HG02678 (cell line): ENCODE data around the gene CINP.

ENCODE experiments used
- ATAC-seq: cut with Tn5 transposase; IDR thresholded peaks from one replicate; pipeline ENCODE4 v1.9.1; 2021; ENCODE audit warnings: mild to moderate bottlenecking, moderate library complexity; ENCODE audit not compliant: unreplicated experiment

The CINP gene

DNA sequence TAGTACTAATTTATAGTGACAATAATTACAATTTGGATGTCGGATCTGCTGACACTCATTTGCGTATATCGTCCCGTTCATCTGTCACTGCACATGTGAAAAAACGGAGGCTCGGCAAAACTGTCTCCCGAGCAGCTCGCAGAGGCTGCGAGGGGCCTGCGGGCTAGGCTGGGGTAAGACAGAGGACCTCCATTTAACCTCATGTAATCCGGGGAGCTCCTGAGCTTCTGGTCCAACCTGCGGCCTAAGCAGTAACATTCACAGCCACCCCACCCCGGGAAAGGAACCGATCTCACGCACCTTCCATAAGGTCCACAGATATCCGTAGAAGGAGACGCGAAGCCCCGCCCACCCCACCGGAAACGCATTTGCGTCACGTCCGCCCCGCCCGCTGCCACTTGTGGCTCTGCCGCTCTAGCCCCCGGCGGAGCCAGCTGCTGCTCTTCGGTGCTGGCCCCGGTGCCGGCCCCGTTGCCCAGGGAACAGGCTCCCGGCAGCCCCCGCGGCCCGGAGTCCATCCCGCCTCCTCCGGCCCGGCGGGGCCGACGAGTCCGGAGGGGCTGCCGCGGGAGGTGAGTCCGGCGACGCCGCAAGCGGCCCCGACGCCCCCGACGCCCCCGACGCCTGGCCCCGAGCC, at the start of gene CINP, which contains the start of gene TECPR2:
Gene CINP, minus strand, starts transcription at position 346 of the 637 bp plus-strand sequence. Its CDS starts 39 bp downstream, at position 307.
Gene TECPR2, plus strand, starts transcription at position 397 of the 637 bp plus-strand sequence. CDS start 13,781 bp downstream, outside the sequence.
- ATAC-seq: peak; percentile 94

DNA sequence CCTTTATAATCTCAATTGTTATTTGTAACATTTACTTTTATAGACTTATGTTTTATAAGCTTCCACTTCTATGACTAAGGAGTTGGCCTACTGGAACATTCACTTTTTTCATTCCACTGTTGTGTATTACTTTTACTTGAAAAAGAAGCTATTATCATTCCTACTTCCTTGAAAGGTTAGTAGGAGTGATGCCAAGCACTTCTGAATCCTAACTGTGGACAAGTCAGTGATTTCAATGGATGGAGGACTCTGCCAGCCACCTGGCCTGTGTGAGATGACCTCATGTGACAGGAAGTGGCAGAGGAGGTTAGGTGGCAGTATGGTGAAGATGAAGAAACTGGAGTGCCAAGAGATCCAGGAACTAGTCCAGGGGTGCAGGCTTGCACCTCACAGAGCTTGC, 46.0 kb upstream of the CINP start:
- no peak for ATAC-seq

DNA sequence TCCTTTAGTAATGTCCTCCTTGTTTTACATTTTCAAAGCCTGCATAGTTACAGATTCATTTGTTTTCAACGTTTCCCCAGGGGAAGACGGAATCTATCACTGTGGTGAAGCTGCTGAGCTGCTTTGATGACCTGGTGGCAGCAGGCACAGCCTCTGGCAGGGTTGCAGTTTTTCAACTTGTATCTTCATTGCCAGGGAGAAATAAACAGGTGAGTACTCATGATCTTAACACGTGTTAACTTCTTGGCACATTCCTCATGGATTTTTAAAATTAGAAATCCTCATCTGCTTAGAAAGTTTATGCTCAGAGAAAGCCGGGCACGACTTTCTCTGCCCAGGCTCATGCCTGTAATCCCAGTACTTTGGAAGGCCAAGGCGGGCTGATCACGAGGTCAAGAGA, 44.6 kb upstream of the CINP start:
- ATAC-seq: no peak

DNA sequence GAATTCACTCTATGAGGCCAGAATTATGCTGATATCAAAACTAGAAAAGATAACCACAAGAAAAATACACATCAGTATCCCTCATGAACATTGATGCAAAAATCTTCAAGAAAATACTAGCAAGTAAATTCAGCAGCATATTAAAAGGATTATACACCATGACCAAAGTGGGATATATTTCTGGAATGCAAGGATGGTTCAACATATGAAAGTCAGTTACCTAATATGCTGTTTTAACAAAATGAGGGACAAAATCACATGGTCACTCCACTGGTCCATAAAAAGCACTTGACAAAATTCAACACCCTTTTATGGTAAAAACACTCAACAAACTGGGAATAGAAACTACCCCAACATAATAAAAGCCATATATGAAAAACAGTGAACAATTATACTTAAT, 40.3 kb upstream of the CINP start:
- ATAC-seq: no peak

DNA sequence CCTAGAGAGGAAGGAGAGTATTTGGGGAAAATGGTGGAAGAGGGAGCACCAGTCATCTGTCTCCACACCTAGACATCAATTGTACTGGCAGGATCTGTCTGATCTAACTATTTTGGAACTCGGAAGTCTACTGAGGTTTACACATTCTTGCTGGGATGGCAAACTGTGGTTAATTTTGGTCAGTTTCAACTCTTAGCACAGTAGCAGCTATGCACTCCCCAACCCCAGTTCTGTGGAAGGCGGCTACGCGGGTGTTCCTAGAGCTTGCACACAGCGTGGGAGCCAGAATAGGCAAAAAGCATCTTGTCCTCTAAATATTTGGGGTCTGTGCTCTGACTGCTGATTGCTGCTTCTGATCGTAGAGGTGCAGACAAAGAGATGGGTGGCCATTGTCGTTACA, 33.8 kb upstream of the CINP start:
- no peak for ATAC-seq

DNA sequence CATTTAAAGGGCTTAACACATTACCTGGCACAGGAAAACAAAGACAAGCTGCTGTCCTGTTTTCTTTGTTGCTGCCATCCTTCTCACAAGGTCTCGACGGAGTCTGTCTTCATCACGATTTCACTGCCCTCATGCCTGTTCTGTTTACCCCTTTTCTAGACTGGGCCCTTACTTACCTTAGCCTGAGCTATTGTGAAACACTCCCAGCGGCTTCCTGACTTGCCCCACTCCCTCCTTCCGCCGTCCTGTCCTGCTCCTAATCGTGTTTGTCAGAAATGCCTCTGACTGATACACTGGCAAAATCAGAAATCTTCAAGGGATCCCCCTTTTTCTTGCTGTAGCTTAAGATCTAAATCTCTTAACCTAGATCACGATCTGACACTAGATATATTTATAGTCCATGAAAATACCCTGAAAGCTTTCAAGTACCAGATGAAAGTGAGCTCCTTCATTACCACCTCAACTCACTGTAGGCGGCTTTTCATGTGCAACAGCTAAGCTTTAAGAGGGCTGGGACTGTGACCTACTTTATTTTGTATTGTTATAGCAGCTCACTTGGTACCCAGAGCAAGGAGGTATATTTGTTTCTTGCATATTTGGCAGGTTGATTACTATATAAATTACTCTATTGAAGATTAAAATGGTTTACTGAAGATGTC, 32.2 kb upstream of the CINP start:
- ATAC-seq: no peak

DNA sequence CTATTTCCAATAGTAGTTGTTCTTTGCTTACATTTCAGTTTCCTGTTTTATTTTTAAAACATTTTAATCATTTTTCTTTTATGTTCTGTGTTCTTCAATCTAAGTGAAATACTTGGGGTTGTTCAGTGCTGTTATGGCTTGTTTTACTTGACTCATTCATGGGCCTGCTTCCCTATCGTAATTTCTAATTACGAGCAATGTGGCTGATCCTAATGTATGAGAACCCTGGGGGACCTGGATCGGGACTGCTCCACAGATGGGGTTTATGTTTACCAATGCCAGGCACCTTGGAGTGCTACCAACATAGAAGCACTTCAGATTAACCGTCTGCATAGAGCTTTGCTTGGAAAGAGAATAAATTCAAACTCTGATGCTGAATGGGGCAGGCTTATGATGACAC, 29.8 kb upstream of the CINP start:
- no peak for ATAC-seq

DNA sequence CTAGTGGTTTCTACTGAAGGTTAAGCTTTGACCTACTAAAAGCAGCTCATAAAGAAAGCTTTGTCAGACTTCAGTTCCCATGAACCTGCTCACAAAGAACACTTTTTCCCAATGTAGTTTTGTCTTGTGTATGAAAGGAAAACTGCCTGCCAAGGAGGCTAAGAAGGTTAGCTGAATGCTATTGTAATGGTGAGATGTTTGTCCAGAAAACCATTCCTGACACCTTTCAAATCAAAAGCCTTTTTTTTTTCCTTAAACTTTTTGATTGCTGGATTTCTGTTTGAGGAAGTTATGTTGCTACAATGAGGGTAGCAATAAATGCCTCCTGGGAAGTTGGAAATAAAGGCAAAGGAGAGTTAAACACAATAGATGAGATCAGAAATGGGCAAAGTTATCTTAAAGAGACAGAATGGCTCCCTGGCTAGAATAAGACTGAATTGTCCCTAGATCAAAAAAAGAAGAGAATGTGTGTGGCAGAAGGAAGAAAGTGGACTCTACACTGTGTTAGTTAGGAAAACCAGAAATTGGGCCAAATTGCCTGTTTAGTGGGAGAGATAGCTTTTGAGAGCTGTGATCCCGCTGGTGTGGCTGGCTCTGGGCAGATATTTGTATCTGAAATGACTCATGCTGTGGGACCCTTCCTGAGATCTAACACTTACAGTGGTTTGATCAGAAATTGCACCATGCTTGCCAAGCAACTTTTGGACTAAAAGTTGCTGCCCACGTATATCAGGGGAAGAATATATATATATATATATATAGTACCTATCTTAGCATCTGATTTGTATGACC, 27.6 kb upstream of the CINP start:
- no peak for ATAC-seq

DNA sequence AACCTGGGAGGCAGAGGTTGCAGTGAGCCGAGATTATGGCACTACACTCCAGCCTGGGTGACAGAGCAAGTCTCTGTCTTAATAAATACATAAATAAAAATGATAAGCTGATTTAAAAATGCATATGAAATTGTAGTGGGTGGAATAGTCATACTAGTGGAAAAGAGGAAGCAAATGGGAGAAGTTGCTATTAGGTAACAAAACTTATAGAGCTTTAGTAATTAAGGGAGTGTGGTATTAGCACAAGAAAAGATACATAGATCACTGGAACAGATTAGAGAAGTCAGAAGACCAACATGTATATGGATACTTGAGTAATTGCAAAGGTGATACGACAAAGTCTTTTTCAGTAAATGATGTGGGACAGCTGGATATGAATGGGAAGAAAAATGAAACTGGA, 26.6 kb upstream of the CINP start:
- no peak for ATAC-seq

DNA sequence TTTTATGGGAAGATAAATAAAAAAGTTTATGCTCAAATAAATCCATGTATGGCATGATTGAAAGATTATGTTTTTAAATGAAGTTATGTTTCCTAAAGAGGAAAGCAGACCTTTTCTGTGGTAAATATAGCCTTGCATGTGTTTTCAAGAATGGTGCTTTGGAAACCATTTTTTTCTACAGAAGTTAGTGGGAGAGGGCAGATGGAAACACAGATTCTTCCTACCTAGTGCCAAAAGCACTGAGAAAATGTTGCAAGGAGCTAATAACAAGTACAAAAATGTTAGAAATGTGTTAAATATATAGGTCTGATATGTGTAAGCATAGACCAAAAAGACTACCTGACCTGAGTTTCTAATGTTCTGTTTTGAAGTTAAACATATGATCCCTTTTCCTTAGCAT, 24.4 kb upstream of the CINP start:
- no peak for ATAC-seq

DNA sequence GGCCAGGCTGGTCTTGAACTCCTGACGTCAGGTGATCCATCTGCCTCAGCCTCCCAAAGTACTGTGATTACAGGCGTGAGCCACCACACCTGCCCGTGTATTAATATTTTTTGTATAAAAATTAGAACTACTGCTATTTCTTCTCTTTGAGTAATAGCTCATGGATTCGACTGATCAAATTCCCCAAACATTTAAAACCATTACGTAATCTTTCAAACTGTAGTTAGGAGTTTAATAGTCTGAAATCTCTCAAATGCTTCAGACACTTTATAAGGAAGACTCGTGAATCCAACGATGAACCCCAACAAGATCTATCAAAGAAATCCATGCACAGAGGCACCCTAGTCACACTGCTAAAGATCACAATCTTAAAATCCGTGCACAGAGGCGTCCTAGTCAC, 16.1 kb upstream of the CINP start:
- no peak for ATAC-seq

DNA sequence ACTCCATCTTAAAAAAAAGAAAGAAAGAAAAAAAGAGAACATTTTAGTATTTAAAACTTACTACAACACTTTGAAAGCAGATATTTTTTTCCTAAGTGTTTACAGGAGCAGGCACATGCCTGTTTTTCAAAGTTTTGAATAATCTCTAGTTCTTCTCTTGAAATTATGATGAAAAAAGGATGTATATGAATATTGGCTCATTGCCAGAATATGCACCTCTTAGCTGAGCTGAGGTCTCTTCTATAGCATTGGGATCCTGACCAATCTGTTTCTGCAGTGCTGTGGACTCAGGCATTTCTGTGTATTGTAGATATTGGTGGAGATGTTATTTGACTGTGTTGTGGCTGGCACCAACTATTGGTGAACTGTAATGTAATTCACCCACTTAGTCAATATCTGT, 15.0 kb upstream of the CINP start:
- ATAC-seq: no peak

DNA sequence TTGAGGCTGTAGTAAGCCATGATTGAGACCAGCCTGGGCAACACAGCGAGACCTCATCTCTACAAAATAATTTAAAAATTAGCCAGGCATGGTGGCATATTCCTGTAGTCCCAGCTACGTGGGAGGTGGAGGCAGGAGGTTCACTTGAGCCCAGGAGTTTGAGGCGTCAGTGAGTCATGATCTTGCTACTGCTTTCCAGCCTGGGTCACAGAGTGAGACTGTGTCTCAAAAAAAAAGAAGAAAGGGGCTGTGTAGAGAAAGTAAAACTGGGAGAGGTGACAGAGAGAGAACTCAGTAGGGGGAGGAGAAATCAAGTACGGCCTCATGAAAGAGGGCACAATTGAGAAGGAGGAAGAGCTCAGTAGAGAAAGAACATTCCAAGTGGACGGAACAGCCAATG, 12.4 kb upstream of the CINP start:
- ATAC-seq: no peak

DNA sequence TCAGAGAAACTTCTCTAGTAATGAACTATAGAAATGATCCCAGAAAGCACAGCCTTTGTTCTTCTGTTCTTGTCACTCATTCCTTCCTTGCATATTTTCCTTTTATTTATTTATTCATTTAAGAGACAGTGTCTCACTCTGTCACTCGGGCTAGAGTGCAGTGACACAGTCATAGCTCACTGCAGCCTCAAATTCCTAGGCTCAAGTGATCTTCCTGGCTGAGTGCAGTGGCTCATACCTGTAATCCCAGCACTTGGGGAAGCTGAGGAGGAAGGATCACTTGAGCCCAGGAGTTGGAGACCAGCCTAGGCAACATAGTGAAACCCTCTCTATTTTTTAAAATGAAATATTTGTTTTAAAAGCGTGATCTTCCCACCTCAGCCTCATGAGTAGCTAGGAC, 11.6 kb upstream of the CINP start:
- ATAC-seq: no peak

DNA sequence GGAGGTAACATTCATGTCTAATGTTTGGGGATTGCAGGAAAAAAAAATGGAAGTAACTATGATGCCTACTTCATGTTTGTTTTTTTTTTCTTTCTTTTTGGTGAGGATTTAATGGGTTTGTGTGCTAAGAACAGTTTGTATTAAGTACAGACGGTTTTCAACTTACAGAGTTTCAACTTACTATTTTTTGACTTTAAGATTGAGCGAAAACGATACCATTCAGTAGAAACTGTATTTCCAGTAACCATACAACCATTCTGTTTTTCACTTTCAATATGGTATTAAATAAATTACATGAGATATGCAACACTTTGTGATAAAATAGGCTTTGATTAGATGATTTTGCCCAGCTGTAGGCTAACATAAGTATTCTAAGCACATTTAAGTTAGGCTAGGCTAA, 10.4 kb upstream of the CINP start:
- no peak for ATAC-seq

DNA sequence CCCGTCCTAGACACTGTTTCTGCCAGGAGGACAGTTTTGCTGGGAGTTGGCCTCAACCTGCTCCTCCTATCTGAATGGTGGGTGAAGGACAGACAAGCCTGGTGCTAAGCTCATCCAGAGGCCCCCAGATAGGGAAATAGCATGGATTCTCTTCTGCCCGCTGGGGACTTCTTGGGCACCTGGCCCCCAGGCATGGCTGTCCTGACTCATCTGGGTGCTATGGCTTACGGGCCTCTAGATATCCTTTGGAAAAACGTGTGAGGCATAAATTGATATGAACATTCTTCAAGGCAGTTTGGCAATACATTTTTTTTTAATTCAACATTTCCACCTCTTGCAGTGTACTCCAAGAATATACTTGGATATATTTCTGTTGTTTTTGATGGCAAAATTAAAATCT, 8.7 kb upstream of the CINP start:
- ATAC-seq: no peak

DNA sequence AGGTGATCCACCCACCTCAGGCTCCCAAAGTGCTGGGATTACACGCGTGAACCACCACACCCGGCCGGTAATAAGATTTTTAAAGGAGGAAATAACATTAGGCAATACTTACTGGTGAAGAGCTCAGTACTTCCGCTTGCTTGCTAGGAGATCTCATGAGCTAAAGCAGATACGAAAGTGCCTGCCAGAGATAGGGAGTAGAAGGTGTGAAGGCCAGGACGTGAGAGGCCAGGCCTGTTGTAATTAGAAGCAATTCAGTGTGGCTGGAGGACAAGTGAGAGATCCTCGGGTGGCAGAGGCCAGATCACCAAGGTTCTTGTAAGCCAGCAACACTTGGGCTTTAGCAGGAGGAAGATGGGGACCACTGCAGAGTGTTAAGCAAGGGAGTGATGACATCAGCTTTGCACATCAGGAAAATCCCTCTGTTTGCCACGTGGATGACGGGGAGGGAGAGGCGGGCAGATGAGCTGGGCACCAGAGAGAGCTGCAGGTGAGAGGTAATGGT, 7.7 kb upstream of the CINP start:
- ATAC-seq: no peak

DNA sequence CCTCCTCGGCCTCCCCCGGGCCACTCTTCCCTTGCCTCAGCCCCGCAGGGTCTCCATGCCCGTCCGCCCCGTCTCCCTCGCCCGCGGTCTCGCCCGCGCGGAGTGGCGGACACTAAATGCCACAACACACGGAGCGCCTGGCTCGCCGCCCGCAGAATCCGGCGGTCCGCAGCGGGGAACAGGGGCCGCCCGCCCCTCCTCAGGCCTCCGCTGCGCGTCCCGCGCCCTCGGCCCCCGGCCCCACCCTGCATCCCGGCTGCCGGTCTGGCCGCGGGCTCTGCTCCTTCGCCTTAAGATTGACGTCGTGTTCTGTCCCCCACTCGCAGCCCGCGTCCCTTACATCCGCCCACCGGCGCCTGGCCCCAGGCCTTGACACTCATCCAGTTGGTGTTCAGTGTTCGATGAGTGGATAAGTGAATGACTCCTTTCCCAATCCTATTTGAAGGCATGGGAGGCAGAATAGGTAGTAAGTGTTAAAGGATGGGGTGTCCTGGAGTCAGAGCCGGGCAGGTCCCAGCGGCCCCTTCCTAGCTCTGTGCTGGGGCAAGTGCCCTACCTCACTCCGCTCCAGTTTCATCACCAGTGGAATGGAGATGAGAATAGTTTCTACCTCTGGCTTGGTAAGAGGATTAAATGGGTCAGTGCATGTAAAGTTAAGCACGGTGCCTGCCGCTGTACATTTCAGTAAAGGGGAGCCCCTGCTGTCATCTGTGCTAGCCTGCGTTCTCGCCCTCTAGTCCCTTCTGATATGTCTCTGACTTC, 673 bp upstream of the CINP start:
- ATAC-seq: peak; percentile 22

DNA sequence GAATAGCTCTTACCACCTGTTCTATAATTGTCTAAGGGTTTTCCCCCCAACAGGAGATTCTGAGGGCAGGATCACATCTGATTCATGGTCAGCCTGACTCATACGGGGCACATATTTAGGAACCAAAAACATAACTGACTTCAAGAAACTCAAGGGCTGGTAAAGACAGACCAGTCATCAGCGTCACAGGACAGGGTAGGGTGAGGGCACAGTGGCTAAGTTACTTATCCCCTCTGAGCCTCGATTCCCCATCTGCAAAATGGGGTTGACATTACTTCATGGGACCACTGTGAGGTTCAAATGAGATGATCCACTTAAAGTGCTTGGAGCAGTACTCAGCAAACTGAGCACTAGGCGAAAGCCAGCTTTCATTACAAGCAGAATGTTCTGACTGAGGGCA, 606 bp downstream of the CINP start:
- no peak for ATAC-seq

DNA sequence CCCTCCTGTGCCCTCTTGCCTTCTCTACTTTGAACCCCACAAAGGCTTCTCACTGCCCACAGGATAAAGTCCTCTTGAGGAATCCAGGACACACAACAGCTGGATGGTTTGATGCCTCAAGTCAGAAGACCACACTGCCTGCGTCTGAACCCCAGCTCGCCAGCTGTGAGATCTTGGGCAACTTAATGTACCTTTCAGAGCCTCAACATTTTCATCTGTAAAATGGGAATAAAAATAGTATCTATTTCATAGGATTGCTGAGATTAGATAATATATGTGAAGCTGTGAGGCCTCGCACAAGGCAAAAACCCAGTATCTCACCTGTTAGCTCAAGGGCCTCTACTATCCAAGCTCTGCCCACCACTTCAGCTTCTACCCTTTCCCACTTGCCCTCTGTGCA, 2.3 kb downstream of the CINP start:
- no peak for ATAC-seq

DNA sequence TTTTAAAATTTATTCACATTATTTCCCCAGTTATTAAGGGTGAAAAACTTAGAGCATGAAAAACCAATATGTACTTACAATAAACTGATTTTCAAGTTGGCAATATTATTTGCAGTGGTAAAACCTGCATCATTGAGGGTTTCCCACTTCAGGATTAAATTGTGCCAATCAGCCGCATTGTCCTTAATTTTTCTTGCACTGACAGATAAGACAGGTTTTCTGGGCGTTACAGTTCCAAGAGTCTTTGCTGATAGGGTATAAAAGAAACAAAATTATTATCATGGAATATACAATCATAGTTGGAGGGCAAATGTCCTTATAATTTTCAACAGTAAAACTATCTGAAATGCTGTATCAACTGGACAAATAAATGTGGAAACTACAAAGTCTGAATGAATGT, 3.3 kb downstream of the CINP start:
- ATAC-seq: no peak
